ENCODE data around the gene THG1L.
"Not testable (repeated sequence)": the region's sequence is repeated elsewhere in the genome, so short reads cannot be mapped to it uniquely, and the experiment has no call there.

THG1L gene

DNA sequence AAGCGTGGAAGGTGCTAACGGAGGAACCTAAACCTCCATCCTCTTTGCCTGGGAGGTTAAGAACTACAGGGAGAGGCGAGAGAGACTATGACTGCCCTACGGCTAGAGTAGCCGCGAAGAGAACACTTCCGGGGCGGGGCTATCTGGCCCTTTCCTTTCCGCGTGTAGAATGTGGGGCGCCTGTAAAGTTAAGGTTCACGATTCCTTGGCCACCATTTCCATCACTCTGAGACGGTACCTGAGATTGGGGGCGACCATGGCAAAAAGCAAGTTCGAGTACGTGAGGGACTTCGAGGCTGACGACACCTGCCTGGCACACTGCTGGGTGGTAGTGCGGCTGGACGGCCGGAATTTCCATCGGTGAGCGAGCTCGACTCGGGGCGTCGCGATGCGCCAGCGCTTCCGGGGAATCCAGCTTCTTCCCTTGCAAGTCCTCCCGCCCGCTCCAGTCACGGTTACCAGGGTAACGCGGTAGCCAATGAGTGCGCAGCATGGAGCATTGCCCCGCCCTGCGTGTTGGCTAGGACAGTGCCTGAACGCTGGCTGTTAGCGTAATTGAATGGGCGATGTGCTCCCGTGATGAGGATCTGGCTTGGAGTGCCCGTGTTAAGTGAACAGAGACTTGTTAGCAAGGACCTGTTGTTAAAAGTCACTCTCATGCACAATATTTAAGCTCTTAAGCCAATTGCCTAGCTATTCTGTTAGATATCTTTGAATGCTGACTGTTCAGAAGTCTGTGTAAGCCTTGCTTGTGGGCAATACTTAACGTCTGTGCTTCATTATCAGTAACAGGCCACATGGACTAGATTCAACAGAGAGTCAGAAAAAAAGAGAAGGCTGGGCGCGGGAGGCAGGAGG lies at the start of gene THG1L:
Gene THG1L, plus strand, starts transcription at position 149 of the 858 bp plus-strand sequence. Its CDS starts 21 bp downstream, at position 170.
- DNase-seq = peak; percentile 94

- no peak for DNase-seq
These were observed 49.0 kb upstream of the THG1L start for GRCh38 chr5:157682257-157682656.

DNA sequence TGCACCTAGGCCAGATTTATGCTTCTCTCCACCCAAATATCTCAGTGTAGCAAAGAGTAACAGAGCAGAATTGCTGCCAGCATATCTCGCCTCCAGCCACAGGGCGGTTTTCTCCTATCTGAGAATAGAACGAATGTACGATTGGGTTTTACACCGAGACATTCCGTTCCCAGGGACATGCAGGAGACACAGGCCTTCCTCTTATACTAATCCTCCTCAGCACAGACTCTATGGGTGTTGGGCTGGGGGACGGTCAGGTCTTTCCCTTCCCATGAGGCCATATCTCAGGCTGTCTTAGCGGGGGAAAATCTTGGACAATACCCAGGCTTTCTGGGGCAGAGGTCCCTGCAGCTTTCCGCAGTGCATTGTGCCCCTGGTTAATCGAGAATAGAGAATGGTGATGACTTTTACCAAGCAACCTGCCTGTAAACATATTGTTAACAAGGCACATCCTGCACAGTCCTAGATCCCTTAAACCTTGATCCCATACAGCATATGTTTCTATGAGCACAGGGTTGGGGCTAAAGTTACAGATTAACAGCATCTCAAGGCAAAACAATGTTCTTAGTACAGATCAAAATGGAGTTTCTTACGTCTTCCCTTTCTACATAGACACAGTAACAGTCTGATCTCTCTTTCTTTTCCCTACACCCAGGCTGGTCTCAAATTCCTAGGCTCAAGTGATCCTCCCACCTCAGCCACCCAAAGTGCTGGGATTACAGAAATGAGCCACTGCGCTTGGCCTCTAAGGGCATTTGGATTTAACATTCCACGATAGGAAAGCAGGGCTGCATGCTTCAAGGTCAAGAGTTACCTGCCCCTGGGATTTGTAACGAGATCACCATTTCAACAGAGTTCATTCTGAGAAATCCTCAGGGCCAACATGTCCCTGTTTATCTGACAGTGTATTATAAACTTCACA lies 44.7 kb upstream of the THG1L start:
- DNase-seq = not testable (repeated sequence)

- no peak for DNase-seq
These were observed 44.0 kb upstream of the THG1L start for GRCh38 chr5:157687198-157687554.

- no peak for DNase-seq
These were observed 41.1 kb upstream of the THG1L start for GRCh38 chr5:157689942-157690689.

GRCh38 chr5:157690690-157691433 lies 40.4 kb upstream of the THG1L start:
- DNase-seq = no peak

GRCh38 chr5:157693816-157694215 lies 37.4 kb upstream of the THG1L start:
- not testable (repeated sequence) for DNase-seq

GRCh38 chr5:157696154-157696553 lies 35.1 kb upstream of the THG1L start:
- DNase-seq = not testable (repeated sequence)

- not testable (repeated sequence) for DNase-seq
These were observed 32.5 kb upstream of the THG1L start for GRCh38 chr5:157698674-157699073.

DNA sequence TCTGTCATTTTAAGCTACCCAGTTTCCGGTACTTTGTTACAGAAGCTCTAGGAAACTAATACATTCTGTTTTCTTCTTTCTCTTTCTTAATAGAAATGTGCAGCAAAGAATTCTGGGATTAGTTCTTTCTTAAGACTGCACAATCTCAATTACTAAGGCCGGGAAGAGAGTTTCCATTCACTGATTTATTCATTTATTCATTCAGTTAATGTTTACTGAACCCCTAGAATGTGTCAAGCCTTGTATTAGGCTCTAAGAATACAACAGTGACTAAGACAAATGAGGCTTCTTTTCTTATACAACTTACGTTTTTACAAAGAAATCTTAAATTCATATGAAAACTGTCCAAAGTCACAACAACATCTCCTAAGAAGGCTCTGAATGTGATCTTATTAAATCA lies 27.5 kb upstream of the THG1L start:
- DNase-seq = no peak

DNA sequence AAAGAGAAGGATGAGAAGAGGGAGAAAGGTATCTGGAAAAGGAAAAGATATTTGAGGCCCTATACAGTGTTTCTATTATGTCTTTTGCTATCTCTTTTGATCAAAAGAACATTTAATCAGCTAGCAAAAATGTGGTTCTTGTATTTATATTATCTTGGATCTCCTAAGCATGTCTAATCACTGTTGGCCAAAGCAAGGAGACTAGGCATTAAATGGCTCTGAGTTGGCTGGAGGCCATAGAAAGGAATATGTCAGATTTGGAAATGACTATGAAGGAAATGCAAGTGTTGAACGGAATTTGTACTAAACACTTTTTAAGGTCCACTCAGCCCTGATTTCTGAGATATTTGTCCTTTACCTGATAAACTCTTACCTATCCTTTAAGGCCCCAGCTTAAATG lies 22.4 kb upstream of the THG1L start:
- DNase-seq = no peak

DNA sequence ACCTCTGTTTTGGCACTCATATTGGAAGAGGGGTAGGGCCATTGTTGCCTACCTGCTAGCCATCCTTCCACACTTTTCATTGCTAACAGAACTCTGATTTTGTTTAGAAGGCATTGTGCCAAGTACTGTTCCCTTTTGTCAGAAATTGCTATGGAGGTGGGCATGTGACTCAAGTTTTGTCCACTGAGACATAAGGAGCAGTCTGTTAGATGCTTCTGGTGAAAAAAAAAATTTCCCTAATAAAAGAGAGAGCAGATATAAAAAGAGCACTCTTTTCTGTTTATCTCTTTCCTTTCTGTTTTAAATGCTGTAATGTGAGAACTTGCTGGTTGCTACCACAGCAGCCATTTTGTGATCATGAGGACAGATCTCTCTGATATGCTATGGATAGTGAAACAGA lies 21.9 kb upstream of the THG1L start:
- no peak for DNase-seq

GRCh38 chr5:157710431-157710830 lies 20.8 kb upstream of the THG1L start:
- DNase-seq = no peak

DNA sequence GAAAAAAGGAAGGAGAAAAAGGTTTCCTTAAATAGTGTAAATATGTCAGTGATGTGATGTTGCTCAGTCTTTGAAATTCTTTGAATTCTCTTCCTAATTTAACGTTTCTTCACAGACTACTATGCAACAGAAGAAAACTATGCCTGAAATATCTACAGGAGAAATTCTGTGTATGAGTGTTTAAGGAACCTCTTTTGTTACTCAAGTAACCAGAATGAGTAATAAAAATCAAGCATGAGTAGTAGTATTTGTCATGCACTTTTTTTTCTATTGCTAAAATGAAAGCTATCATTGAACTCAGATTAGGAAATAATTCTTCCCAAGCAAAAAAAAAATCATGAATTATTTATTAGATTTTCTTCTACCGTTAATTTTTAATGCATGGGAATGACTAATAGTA lies 20.3 kb upstream of the THG1L start:
- no peak for DNase-seq

DNA sequence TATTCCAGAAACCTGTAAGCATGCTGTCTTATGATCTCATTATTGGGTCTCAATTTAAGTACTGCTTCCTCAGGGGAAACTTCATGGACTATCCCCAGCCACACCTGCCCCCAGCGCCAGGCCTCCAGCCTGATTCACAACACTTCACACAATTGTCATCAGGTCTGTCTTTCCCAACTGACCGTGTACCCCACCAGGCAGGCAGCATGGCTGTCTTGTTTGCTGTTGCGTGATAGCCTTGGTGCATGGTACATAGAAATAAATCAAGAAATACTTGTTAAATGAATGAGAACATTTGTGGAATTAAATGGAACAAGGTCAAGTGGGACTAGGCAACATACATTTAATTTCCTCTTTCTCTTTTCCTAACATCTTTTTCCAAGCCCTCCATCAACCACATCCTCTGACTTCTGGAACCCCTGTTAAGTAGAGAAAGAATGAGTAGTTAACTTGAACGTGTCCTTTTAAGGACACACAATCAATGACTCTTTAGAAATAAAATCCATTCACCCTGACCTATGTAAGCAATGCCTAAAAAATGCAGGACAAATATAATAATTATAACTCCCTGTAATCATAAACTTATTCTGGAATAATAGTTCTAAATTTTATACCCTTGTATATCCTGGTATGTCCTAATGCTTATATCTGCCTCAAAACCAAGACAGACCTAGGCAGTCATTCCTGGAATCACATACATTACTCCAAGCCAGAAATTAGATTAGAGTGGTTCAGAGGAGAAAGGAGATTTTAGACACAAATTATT lies 17.2 kb upstream of the THG1L start:
- DNase-seq = no peak

- no peak for DNase-seq
These were observed 16.7 kb upstream of the THG1L start for GRCh38 chr5:157714596-157714864.

GRCh38 chr5:157718519-157718918 lies 12.7 kb upstream of the THG1L start:
- no peak for DNase-seq

DNA sequence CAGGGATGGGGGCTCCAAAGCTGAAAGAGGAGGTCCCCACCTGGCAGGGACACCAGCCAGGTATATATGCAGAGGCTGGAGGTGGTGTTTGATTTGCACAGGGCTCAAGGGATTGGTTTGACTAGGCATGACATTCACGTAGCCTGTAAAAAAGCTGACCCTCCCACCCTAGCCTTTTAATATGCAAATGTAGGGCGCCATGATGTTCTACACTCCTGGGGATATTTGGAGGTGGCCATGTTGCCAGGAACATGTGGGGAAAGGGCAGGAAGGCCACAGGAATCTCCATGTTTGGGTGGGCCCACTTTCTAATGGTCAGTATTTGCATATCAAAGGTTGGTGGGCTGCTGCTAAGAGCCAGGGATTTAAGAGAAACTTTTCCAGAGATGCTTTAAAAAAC lies 12.0 kb upstream of the THG1L start:
- DNase-seq = no peak

DNA sequence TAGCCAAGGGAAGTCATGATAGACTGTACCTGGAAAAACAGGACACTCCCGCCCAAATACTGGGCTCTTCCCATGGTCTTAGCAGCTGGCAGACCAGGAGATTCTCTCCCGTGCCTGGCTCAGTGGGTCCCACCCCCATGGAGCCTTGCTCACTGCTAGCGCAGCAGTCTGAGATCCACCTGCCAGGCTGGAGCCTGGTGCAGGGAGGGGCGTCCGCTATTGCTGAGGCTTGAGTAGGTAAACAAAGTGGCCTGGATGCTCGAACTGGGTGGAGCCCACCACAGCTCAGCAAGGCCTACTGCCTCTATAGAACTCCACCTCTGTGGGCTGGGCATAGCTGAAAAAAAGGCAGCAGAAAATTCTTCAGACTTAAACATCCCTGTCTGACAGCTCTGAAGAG lies 10.1 kb upstream of the THG1L start:
- no peak for DNase-seq

GRCh38 chr5:157722895-157723294 lies 8.3 kb upstream of the THG1L start:
- DNase-seq = not testable (repeated sequence)

- not testable (repeated sequence) for DNase-seq
These were observed 4.6 kb upstream of the THG1L start for GRCh38 chr5:157726607-157727006.

- not testable (repeated sequence) for DNase-seq
These were observed 3.4 kb upstream of the THG1L start for GRCh38 chr5:157727858-157728257.

Measured in DMS 273 treated with DMSO at 0.1 percent for 48 hours (cell line).